IMR-90 (cell line): ENCODE data around the gene CIBAR2. TPM values are rescaled to one million over a fixed set of nuclear protein-coding genes. Genes with fewer than 3 reads are reported as not detected.

Experiments
- ATAC-seq: fragments of 200-7000 bp; cut with Tn5 transposase; 2 replicates; pipeline ENCODE4 v1.9.1; 2020; ENCODE audit warnings: low read depth, mild to moderate bottlenecking, moderate library complexity
- BruUV-seq: library from RNA; stranded (reverse); fragments of 400-500 nt; replicated peaks from 2 replicates; lab custom pipeline; 2021; lab: Mats Ljungman, UMichigan
- CTCF ChIA-PET: fragments of 300-600 bp; formaldehyde crosslinking; extraction: SDS; loops from one replicate; lab custom pipeline; 2021; ENCODE audit warnings: antibody characterized with exemption; lab: Yijun Ruan, JAX
- POLR2A ChIA-PET: fragments of 300-600 bp; sonication (Branson Sonifier 250); formaldehyde crosslinking; loops from one replicate; lab custom pipeline; 2022; ENCODE audit warnings: antibody characterized with exemption; ENCODE audit not compliant: unreplicated experiment; lab: Charles Lee
- DNase-seq: peaks from one replicate; pipeline ENCODE4 v3.0.0; 2013
- H2AFZ ChIP-seq: replicated peaks from 2 replicates; pipeline ENCODE3; 2013; ENCODE audit warnings: low read length, mild to moderate bottlenecking; ENCODE audit not compliant: poor library complexity
- H2AK5ac ChIP-seq: 2 replicates; pipeline ENCODE4 v1.6.1; 2013; ENCODE audit warnings: low read depth, low read length, inconsistent platforms
- H2AK9ac ChIP-seq: replicated peaks from 2 replicates; pipeline ENCODE3; 2013; ENCODE audit warnings: mild to moderate bottlenecking, low read depth, low read length, moderate library complexity; ENCODE audit not compliant: poor library complexity
- H2BK120ac ChIP-seq: 2 replicates; pipeline ENCODE4 v1.6.1; 2013; ENCODE audit warnings: low read depth, low read length, inconsistent platforms
- H2BK15ac ChIP-seq: 3 replicates; pipeline ENCODE4 v1.6.1; 2013; ENCODE audit warnings: low read depth, low read length, inconsistent platforms
- H2BK20ac ChIP-seq: 2 replicates; pipeline ENCODE4 v1.6.1; 2013; ENCODE audit warnings: low read depth, mild to moderate bottlenecking, inconsistent platforms, low read length, moderate library complexity
- H2BK5ac ChIP-seq: 2 replicates; pipeline ENCODE4 v1.6.1; 2013; ENCODE audit warnings: mild to moderate bottlenecking, low read depth, low read length, inconsistent platforms; ENCODE audit not compliant: poor library complexity, severe bottlenecking
- H3K14ac ChIP-seq: replicated peaks from 2 replicates; pipeline ENCODE4 v1.6.1; 2013; ENCODE audit warnings: low read depth, low read length, inconsistent platforms
- H3K18ac ChIP-seq: 2 replicates; pipeline ENCODE4 v1.6.1; 2013; ENCODE audit warnings: low read depth, low read length, control low read depth
- H3K23ac ChIP-seq: 2 replicates; pipeline ENCODE4 v1.6.1; 2013; ENCODE audit warnings: low read depth, low read length, inconsistent platforms
- H3K27ac ChIP-seq: 2 replicates; pipeline ENCODE4 v1.5.1; 2013; ENCODE audit warnings: mild to moderate bottlenecking, control low read depth, low read length; ENCODE audit not compliant: insufficient read depth
- H3K27me3 ChIP-seq: 2 replicates; pipeline ENCODE4 v1.6.1; 2013; ENCODE audit warnings: low read length; ENCODE audit not compliant: control insufficient read depth, insufficient read depth
- H3K36me3 ChIP-seq: 2 replicates; pipeline ENCODE4 v1.6.1; 2013; ENCODE audit warnings: low read length, mixed read lengths; ENCODE audit not compliant: control insufficient read depth, insufficient read depth
- H3K4ac ChIP-seq: 2 replicates; pipeline ENCODE4 v1.6.1; 2013; ENCODE audit warnings: low read depth, low read length, inconsistent platforms
- H3K4me1 ChIP-seq: 2 replicates; pipeline ENCODE4 v1.6.1; 2013; ENCODE audit warnings: low read length, mixed read lengths; ENCODE audit not compliant: control insufficient read depth, insufficient read depth
- H3K4me2 ChIP-seq: 2 replicates; pipeline ENCODE4 v1.6.1; 2013; ENCODE audit warnings: low read depth, mild to moderate bottlenecking, control low read depth, low read length, moderate library complexity
- H3K4me3 ChIP-seq: 2 replicates; pipeline ENCODE4 v1.5.1; 2013; ENCODE audit warnings: low read depth, mild to moderate bottlenecking, control low read depth, low read length, moderate library complexity; ENCODE audit not compliant: insufficient read depth
- H3K56ac ChIP-seq: 2 replicates; pipeline ENCODE4 v1.6.1; 2013; ENCODE audit warnings: low read length, inconsistent platforms; ENCODE audit not compliant: insufficient read depth; ENCODE audit errors: extremely low read depth
- H3K79me1 ChIP-seq, 2 experiments: 2 replicates each; pipeline ENCODE4 v1.6.1; 2013; ENCODE audit warnings: low read length in 2 of 2, inconsistent platforms in 1 of 2, low read depth in 1 of 2
- H3K9ac ChIP-seq: 2 replicates; pipeline ENCODE4 v1.6.1; 2013; ENCODE audit warnings: low read depth, low read length, control low read depth
- H3K9me1 ChIP-seq: 2 replicates; pipeline ENCODE4 v1.6.1; 2013; ENCODE audit warnings: low read length, inconsistent platforms; ENCODE audit not compliant: insufficient read depth
- H3K9me3 ChIP-seq: 2 replicates; pipeline ENCODE4 v1.6.1; 2013; ENCODE audit warnings: low read length; ENCODE audit not compliant: control insufficient read depth, insufficient read depth
- H4K20me1 ChIP-seq: 2 replicates; pipeline ENCODE4 v1.6.1; 2013; ENCODE audit warnings: low read length, inconsistent platforms; ENCODE audit not compliant: insufficient read depth
- H4K5ac ChIP-seq: 2 replicates; pipeline ENCODE4 v1.6.1; 2013; ENCODE audit warnings: mild to moderate bottlenecking, low read depth, low read length, control low read depth
- H4K8ac ChIP-seq, 2 experiments: 2 replicates each; pipeline ENCODE4 v1.6.1; 2013; ENCODE audit warnings: low read depth in 2 of 2, low read length in 2 of 2, control low read depth in 1 of 2, inconsistent platforms in 1 of 2
- H4K91ac ChIP-seq: 2 replicates; pipeline ENCODE4 v1.6.1; 2013; ENCODE audit warnings: low read depth, low read length, inconsistent platforms; ENCODE audit not compliant: insufficient read depth
- CTCF ChIP-seq: conservative IDR thresholded peaks from 2 replicates; pipeline ENCODE4 v1.5.1; 2012; ENCODE audit warnings: mild to moderate bottlenecking, low read depth, low read length, improper control_type of control experiment
- RFX5 ChIP-seq: IDR thresholded peaks from 2 replicates; pipeline ENCODE4 v1.8.0; 2012; ENCODE audit warnings: low read depth, mild to moderate bottlenecking, low read length, moderate library complexity
- USF2 ChIP-seq: fragments of 150-350 bp; IDR thresholded peaks from 2 replicates; pipeline ENCODE4 v1.6.1; 2017; ENCODE audit warnings: mild to moderate bottlenecking, antibody characterized with exemption, low read length, low read depth
- whole genome bisulfite sequencing, 2 experiments: methylation state at CpG; one replicate each; pipeline versions ENCODE4 v1.1.5 to v1.1.7; 2013; ENCODE audit warnings: missing lambda C conversion rate in 2 of 2; ENCODE audit not compliant: insufficient read length in 1 of 2; ENCODE audit errors: extremely low coverage in 2 of 2; 5-methylcytosine and 5-hydroxymethylcytosine counted together
- dilution Hi-C: fragments of 300-500 bp; cut with HindIII; formaldehyde crosslinking; loops from one replicate; pipeline ENCODE4 v1.14.3; 2018; ENCODE audit warnings: low sequenced_read_pairs; ENCODE audit not compliant: unreplicated experiment
- in situ Hi-C: fragments of 300-500 bp; cut with MboI; formaldehyde crosslinking; loops from 3 replicates; pipeline ENCODE4 v1.14.3; 2019; ENCODE audit warnings: low sequenced_read_pairs, inconsistent platforms, mixed read lengths
- intact Hi-C: fragments of 100-400 bp; cut with micrococcal nuclease; formaldehyde crosslinking; loops from 2 replicates; pipeline ENCODE4 v1.10.0; 2022
- polyA plus RNA-seq, 3 experiments: library from polyadenylated mRNA; depleted of rRNA; stranded (reverse); fragments of >200 nt; gene quantifications; 2 replicates each; pipeline ENCODE4 v1.2.3, GENCODE V29; 2012; ENCODE audit warnings: low replicate concordance in 1 of 3
- total RNA-seq: library from RNA; depleted of rRNA; stranded (reverse); fragments of >200 nt; gene quantifications from 2 replicates; pipeline ENCODE4 v1.2.3, GENCODE V29; 2012

CIBAR2 gene
- total and polyA plus RNA-seq, 2 of the 4 experiments (the other 2 are of a cell fraction) = 0.18 to 0.24 TPM

GRCh38 chr16:85091522-85091910 is 20.8 kb downstream of the CIBAR2 start:
- ChIA-PET CTCF (no interaction called here), POLR2A (no interaction called here)
- H4K91ac ChIP-seq = no peak overlapping the region
- no peak for TF ChIP-seq RFX5
- TF ChIP-seq USF2 = no peak
- no peak for TF ChIP-seq CTCF
- H3K4me1 ChIP-seq = no peaks in the 10 kb centered on the region
- no peak overlapping the region for H3K9ac ChIP-seq
- peaks cover 19% of the 10 kb centered on the region for H3K27me3 ChIP-seq
- no peak overlapping the region for H3K14ac ChIP-seq
- H4K8ac ChIP-seq = no peak overlapping the region
- no peak overlapping the region for H3K4me2 ChIP-seq
- H2AK9ac ChIP-seq = no peak overlapping the region
- no peaks in the 10 kb centered on the region for H3K9me3 ChIP-seq
- dilution Hi-C loops = no loop called here
- no peak overlapping the region for H2BK20ac ChIP-seq
- no CpG with 5 or more reads among the region's 7 CpGs for WGBS, 2 experiments
- H3K27ac ChIP-seq = no peak overlapping the region
- no peak overlapping the region for H3K18ac ChIP-seq
- no peak for DNase-seq
- no peak overlapping the region for H3K4ac ChIP-seq
- H3K79me1 ChIP-seq = no peaks in the 10 kb centered on the region
- no TSS peak for BruUV-seq
- ATAC-seq = no peak
- H2AFZ ChIP-seq = no peak overlapping the region
- intact Hi-C loops = no loop called here
- no peaks in the 10 kb centered on the region for H4K20me1 ChIP-seq
- no peak overlapping the region for H2BK15ac ChIP-seq
- H3K9me1 ChIP-seq = no peaks in the 10 kb centered on the region
- no peak overlapping the region for H2AK5ac ChIP-seq
- no peak overlapping the region for H3K23ac ChIP-seq
- no peak overlapping the region for H3K4me3 ChIP-seq
- no peak overlapping the region for H3K56ac ChIP-seq
- no peak overlapping the region for H4K5ac ChIP-seq
- peaks cover 2% of the 10 kb centered on the region; the same call in 1 of the 2 replicates for H3K36me3 ChIP-seq
- H2BK5ac ChIP-seq = no peak overlapping the region
- in situ Hi-C loops = no loop called here
- H2BK120ac ChIP-seq = no peak overlapping the region
